ENCODE data around the gene TTF1. TPM values are rescaled to one million over a fixed set of nuclear protein-coding genes. Genes with fewer than 3 reads are reported as not detected.
A peak's percentile ranks its signal among the peaks of the same experiment; 100 is the strongest.

TTF1 gene
- total and polyA plus RNA-seq, 9 of the 15 experiments (the other 6 are each of a cell fraction or from before 2014, with no cell fraction given): 9.0 to 18.5 (median 15.8) TPM

GRCh38 chr9:132354637-132355355 is 51.8 kb downstream of the TTF1 start, which contains the start of gene SETX (continued):
- peak; percentile 90 for TF ChIP-seq ZBTB40 (IDR thresholded peaks at IDR 0.05)
- TF ChIP-seq ZBTB40 (CRISPR knock-in tag; IDR thresholded peaks at IDR 0.05): no peak
- no peak for TF ChIP-seq RFX5 (IDR thresholded peaks at IDR 0.05; ENCODE audit: low read depth, low read length)
- peak; percentile 83; the same call in 1 of the 2 replicates for TF ChIP-seq EP400 (IDR thresholded peaks at IDR 0.05)
- TF ChIP-seq ZNF23 (CRISPR knock-in tag; IDR thresholded peaks at IDR 0.05): no peak
- peak; percentile 66; the same call in 1 of the 2 replicates for TF ChIP-seq ZNF511 (CRISPR knock-in tag; IDR thresholded peaks at IDR 0.05)
- TF ChIP-seq SRF (CRISPR knock-in tag; IDR thresholded peaks at IDR 0.05): peak in 1 of 2 experiments; percentile 20; a peak in 1 of 4 replicates

All from K562 (cell line).